Stimulated activated CD4-positive, alpha-beta T cell treated with anti-CD3 and anti-CD28 coated beads, TNF-alpha, amount 100 ng/mL, for 4 hours (primary cell): ENCODE data around the gene KMT5C.
A peak's percentile ranks its signal among the peaks of the same experiment; 100 is the strongest.
"Not testable (repeated sequence)": the region's sequence is repeated elsewhere in the genome, so short reads cannot be mapped to it uniquely, and the experiment has no call there.

Experiments
- DNase-seq, 3 experiments: peaks; one replicate each; pipeline ENCODE4 v3.0.0-alpha.2; 2020; ENCODE audit warnings: low read depth in 3 of 3

Gene KMT5C

DNA sequence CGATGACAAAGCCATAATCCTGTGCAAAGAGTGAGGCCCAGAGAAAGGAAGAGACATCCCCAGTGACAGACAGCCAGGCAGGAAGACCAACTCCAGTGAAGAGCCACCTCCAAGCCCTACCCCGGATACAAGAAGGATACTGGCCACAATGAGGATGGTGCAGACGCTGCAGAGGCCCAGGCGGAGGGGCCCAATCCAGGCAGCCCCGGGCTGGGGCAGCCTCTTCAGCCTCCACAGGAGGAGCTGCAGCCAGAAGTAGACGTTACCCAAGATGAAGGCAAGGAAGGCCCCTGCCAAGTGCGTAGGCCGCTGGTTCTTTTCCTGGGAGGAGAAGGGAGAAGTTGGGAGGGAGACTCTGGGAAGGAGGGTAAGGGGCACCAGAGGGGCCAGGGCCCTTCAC, 23.0 kb upstream of the KMT5C start:
- DNase-seq = no peak

DNA sequence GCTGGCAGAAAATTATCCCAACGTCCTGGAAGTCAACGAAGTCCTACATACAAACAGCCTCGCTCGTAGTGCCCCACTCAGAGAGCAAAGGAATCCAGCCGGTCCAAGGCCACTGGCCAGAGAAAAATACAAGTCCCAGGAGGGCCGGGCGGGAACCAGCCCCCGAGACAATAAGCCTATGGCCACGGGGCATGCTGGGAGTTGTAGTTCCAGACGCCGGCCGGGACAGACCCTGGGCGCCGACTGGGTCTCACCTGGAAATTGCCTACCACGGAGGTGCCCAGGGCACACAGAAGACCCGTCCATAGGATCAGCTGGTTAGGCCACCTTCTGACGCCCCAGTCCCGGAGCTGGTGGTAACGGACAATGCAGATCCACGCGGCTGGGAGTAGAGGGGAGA, 19.9 kb upstream of the KMT5C start:
- no peak for DNase-seq

DNA sequence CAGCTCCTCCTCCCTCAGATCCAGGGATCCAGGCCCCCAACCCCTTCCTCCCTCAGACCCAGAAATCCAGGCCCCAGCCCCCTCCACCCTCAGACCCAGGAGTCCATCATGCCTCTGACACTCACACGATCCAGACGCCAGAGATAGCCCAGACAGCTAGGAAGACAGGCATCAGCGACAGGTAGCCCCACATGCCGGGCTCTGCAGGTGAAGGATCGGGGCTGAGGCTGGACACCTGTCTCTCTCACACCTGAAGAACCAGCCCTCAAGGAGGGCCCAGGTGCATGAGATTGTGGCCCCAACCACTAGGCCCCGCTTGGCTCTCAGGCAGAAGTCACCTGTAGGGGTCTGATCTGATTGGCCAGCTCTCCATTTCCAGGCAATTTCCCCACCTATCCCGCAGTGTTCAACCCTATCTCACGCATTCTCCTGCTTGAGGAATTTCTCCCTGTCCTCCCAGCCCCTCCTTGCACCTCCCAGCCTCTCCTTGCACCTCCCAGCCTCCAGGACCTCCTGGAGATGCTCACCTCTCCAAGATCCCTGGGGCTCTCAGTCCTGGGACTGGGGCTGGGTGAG, 18.7 kb upstream of the KMT5C start:
- no peak for DNase-seq

DNA sequence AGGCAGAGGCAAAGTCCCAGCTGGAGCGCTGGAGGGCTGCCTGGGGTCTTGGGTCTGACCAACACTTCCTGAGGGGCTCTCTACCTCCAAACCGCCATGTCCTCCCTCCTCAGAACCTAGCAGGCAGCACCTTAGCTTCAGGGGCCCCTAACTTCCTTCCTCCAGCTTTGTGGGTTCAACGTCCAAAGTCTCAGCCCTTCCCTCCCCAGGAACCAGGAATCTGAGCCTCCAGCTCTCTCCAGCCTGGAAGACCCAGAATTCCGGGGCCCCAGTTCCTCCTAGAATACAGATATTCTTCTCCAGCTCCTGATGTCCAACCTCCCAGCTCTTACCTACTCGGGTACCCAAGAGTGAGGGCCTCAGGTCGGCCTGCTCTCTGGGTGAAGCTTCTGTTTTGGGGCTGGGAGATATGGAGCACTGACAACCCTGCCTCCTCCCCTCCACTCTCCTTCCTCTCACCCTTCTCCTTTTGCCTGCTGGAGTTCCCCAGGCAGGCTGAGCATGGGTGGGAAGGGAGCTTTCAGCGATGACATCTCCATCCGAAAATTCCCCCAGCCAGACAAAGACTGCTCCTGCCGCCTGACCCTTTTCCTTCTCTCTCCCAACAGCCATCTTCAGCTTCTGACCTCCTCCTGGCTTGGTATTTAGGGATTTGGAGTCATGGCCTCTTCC, 18.1 kb upstream of the KMT5C start:
- DNase-seq = no peak

DNA sequence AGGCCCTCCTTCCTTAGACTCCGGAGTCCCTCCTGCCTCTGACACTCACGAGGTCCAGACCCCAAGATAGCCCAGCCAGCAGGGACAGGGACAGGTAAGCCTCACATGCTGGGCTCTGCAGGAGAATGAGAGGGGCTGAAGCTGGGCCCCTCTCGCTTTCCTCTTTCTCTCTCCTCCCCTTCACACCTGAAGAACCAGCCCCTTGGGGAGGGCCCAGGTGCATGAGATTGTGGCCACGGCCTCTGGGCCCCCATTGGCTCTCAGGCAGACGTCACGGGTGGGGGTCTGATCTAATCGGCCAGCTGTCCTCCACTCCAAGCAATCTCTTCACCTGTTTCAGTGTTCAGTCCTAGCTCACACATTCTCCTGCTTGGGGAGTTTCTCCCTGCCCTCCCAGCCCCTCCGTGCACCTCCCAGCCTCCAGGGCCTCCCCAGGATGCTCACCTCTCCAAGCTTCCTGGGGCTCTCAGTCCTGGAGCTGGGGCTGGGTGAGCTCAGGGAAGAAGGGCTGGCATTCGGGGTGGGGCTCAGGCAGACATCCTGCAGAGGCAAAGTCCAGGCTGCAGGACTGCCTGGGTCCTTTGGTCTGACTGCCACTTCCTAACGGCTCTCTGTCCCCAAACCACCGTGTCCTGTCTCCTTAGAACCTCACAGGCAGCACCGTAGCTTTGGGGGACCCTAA, 17.3 kb upstream of the KMT5C start:
- no peak for DNase-seq

DNA sequence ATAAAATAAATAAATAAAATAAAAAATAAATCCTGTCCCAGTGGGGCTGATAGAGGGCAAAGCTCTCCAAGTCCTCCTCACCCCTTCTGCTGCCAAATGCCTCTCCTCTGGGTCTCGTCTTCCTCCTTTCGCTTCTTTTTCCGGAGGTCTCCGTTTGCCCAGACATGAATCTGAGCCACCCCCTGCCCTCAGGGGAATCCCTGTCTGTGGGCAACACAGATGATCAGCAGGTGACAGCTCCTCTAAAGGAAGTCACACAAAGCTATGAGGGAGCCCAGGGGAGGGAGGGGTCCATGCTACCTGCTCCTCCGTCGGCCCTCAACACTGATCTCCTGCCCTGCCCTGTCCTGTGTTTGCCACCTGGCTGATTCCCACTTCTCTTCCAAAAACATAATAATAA, 15.0 kb upstream of the KMT5C start:
- DNase-seq = no peak

DNA sequence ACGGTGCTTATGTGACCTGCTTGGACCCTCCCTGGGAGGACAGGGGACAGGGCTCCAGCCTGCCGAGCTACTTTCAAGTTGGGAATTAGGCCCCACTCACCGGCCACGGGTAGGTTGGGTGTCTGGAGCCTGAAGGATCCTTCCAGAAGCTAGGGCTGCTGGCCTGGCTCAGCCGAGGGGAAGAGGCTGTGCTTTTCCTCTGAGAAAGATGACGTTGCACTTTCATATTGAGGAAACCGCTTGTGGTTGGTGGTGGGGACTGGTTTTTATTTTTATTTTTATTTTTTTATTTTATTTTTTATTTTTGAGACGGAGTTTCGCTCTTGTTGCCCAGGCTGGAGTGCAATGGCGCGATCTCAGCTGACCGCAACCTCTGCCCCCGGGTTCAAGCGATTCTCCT, 14.5 kb upstream of the KMT5C start, which contains the start of gene TMEM150B:
Gene TMEM150B, minus strand, starts transcription at position 170 of the 400 bp plus-strand sequence. CDS start 4,305 bp downstream, outside the sequence.
- DNase-seq = no peak

DNA sequence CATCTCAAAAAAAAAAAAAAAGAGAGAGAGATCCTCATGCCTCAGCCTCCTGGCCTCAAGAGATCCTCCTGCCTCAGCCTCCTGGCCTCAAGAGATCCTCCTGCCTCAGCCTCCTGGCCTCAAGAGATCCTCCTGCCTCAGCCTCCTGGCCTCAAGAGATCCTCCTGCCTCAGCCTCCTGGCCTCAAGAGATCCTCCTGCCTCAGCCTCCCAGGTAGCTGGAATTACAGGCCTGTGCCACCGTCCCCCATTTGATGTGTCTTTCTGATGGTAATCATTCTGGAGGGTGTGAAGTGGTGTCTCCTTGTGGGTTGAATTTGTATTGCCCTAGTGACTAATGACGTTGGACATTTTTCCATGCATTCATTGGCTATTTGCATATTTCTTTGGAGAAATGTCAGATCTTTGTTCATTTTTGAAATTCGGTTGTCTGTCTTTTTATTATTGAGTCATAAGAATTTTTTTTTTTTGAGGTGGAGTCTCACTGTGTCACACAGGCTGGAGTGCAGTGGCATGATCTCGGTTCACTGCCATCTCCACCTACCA, 10.8 kb upstream of the KMT5C start:
- not testable (repeated sequence) for DNase-seq

DNA sequence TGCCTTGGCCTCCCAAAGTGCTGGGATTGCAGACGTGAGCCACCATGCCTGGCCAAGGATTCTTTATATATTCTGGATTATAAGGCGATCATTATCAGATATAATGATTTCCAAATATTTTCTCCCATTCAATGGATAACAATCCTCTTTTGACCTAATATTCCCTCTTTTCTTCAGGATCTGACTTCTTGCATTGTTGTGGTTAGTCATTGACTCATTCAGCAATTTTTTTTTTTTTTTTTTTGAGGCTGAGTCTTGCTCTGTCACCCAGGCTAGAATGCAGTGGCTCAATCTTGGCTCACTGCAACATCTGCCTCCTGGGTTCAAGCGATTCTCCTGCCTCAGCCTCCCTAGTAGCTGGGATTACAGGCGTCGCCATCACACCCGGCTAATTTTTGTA, 9.9 kb upstream of the KMT5C start:
- DNase-seq = not testable (repeated sequence)

DNA sequence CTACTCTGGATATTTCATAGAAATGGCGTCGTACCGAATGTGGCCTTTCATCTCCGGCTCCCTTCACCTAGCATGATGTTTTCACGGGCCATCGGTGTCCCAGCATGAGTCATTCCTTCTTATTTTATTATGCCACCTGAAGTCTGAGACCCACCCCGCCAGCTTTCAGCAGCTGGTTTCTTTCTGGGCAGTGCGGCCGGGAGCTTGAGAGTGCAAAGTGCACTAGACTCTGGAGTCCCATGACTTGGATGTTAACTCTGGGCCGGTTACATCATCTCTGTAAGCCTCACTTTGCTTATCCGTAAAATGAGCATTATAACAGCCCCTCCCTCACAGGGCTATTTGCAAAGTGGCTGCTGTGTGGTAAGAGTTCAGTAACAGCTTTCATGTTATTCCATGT, 5.8 kb upstream of the KMT5C start:
- DNase-seq = no peak

DNA sequence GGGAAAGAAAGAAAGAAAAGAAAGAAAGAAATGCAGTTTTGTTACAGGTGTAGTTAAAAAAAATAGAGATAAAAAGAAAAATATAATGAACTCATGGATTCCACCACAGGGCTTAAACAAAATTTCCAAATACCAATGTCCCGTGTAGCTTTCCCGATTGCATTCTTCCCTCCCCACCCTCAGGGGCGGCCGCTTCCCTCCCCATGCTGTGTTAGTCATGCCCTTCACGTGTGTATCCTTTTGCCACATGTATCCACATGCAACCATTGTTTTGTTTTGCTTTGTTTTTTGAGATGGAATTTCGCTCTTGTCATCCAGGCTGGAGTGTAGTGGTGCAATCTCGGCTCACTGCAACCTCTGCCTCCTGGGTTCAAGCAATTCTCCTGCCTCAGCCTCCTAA, 3.6 kb upstream of the KMT5C start:
- no peak for DNase-seq

DNA sequence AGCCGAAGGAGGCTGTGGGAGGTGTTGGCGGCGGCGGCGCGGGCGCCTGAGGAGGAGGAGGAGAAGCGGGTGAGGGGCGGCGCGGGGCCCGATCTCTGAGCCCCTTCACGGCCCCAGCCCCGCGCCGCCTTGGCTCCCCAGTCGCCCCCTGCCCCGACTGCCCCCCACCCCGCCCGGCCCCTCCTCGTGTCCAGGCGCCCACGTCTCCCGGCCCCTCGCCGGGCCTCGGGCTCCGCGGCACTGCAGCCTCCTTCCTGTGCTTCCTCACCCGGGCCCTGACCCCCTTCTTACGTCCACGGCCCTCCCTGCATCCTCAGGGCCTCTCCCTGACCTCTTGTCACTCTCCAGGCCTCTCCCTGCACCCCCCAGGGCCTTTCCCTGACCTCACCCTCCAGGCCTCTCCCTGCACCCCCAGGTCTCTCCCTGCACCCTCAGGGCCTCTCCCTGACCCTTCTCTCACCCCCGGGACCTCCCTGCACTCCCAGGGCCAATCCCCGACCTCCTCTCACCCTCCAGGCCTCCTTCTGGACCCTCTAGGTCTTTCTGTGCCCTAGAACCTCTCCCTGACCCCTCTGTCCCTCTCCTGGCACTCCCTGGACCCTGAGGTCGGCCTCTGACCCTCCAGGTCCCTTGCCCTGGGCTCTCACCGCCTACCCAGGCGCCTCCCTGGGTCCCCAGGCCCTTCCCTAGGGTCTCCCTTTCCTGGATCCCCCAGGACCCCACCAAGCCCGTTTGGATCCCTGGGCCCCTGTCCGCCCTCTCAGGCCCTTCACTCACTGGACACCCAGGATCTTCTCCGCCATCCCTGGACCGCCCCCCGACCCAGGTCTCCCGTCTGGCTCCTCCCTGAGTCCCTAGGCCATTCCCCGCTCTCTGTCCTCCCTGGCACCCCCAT, 460 bp downstream of the KMT5C start:
- DNase-seq = no peak

DNA sequence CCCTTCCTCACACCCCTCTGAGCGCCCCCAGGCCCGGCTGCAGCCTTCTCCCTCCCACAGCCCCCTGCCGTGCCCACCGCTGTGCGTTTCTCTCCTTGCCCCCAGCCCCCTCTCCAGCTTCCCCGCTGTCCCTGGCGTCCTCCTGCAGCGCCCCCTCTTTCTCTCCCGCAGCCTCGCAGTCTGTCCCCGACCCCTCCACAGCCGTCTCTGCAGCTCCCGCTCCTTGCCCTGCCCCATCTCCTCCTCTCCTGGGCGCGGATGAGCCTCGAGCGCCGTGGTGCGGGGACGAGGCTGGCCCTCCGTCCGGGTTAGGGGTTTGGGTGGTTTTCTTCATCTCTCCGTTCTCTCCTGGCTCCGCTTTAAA, 1.1 kb downstream of the KMT5C start:
- no peak for DNase-seq

DNA sequence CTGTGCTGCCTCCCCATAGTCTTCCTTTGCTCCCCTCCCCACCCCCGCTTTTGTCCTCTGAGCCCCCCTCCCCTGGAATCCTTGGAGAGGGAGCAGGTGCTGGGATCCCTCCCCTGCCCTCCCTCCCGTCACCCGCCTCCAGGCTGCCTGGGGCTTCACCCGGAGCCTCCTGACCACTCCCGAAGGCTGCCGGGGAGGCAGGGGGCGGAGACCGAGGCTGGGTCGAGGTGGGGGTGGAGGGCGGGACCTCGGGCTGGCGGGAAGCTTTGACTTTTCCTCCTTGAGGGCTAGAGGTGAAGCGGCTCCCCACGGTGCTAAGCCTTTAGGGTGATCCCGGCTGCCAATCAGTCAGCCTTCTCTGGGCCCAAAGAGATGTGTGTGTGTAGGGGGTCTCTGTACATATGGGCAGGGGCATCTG, 1.5 kb downstream of the KMT5C start:
- DNase-seq = peak; percentile 20 to 46 (median 38)

DNA sequence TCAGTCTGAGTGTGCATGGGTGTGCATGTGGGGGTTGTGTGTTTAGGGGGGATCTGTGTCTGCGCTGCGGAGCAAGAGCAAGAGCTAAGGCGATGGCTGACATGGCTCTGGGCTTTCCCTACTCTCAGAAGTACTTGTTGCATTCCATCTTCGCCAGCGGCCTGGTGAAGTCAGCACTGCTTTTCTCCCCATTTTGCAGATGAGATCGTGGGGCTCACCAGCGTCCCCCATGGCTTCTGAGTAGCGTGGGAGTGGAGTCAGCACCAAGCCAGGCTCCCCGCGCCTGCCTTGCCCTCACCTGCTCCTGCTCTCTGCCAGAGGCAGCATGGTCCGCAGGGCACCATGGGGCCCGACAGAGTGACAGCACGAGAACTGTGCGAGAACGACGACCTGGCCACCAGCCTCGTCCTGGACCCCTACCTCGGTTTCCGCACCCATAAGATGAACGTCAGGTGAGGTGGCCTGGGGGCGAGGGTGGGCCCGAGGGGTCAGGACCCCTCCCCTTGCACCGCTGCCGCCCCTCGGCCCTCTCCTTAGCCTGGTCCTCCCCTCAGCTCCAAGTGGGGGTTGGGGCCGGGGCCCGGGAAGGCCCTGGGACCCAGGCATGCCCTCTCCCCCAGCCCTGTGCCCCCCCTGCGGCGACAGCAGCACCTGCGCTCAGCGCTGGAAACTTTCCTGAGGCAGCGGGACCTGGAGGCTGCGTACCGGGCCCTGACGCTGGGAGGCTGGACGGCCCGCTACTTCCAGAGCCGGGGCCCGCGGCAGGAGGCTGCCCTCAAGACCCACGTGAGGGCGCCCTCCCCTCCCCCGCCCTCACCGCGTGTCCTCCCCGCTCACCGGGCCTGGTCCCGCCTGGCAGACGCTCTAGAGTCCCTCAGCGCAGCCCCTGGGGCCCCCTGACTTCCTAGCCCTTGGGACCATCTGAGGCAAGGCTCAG, 2.2 kb downstream of the KMT5C start:
- DNase-seq = no peak

DNA sequence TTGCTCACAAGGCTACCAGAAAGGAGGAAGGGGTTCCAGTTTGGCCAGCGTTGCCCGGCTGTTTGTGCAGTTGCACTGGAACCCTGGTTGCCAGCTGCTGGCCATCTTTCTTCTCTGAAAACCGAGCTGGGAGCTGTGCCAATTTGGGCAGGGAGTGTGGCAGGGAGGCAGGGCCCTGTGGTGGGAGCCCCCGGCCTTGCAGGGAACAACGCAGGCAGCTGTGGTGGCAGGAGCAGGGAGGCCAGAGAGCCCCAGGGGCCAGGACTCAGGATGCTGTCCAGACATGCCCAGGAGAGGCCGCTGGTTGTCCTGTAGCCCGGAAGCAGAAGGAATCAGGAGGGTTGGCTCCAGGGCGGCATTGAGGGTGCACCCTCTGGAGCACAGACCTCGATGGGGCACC, 4.8 kb downstream of the KMT5C start:
- DNase-seq = no peak

DNA sequence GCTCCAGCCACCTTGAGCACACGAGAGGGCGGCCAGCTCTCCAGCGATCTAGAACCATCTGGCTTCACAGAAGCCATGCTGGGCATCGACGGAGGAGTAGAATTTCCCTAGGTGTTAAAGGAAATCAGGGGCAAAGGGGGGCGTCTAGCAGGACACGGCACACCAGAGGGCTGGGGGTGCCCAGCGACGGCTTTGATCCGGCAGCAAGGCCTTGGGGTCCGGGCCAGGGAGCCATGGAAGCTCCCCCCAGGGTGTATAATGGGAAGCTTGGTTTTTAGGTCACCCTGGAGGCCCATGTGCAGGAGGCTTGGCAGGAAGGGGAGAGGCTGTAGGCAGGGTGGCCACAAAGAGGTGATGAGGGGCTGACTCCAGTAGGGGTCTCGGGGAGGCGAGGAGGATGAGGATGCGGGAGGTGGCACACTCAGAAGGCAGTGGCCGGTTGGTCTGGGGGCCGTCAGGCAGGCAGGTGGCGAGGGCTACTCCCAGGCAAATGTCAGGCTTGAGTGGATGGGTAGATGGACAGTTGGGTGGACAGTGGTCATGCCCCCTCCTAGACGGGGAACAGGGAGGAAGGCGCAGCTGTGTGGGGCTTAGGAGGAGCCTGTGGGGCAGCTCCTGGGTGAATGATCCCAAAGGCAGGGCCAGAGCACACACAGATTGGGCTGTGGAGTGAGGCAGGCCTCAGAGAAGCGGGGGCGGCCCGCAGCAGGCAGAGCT, 5.6 kb downstream of the KMT5C start:
- no peak for DNase-seq

DNA sequence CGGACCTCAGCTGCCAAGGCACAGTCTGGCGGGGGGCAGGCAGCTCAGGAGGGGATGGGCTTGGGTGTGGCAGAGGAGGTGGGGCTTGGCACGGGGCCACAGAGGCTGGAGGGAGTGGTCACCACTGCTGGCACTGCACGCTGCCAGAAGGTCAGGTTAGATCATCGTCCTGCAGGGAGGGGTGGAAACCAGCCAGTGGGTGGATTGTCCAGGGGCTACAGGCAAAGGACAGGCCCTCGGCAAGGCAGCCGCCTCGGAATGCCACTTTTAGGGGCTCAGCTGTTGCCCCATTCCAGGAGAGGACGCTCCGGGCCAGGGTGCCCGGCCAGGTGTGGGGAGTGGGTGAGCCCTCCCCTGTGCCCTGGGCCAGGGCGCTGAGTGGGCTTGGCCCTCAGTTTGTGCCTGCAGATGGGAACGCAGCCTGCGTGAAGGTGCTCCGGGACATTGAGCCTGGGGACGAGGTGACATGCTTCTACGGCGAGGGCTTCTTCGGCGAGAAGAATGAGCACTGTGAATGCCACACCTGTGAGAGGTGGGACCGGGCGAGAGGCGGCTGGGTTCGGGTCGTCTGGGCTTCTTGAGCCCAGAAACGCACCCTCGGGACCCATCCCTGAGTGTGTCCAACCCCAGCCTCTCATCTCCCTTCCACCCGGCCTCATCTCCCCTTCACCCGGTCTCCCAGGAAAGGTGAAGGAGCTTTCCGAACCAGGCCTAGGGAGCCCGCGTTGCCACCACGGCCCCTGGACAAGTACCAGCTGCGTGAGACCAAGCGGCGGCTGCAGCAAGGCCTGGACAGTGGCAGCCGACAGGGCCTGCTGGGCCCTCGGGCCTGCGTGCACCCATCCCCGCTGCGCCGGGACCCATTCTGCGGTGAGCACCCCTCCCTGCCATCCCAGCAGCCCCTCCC, 6.4 kb downstream of the KMT5C start:
- DNase-seq = no peak
